GM12891 (cell line): ENCODE data around the gene DPEP1.
A peak's percentile ranks its signal among the peaks of the same experiment; 100 is the strongest.
"Not testable (repeated sequence)": the region's sequence is repeated elsewhere in the genome, so short reads cannot be mapped to it uniquely, and the experiment has no call there.

Experiments
- DNase-seq: peaks from one replicate; pipeline ENCODE4 v3.0.0; 2011; ENCODE audit warnings: low spot score; ENCODE audit not compliant: insufficient read length
- FAIRE-seq: peaks from 2 replicates; lab custom pipeline; 2011; peaks lifted over from hg19 to GRCh38; lab: Jason Lieb, UNC
- PAX5 ChIP-seq: IDR thresholded peaks from 2 replicates; pipeline ENCODE4 v1.6.1; 2011; ENCODE audit warnings: low read length, moderate library complexity, mild to moderate bottlenecking; ENCODE audit not compliant: insufficient read depth, severe bottlenecking
- POLR2A ChIP-seq: IDR thresholded peaks from 2 replicates; pipeline ENCODE4 v1.6.1; 2011; ENCODE audit warnings: low read depth, low read length, control low read depth
- POLR2AphosphoS5 ChIP-seq: IDR thresholded peaks from 2 replicates; pipeline ENCODE4 v1.6.1; 2011; ENCODE audit warnings: low read depth, low read length, control low read depth
- POU2F2 ChIP-seq: IDR thresholded peaks from 2 replicates; pipeline ENCODE4 v1.6.1; 2011; ENCODE audit warnings: low read depth, mild to moderate bottlenecking, control low read depth, low read length, moderate library complexity
- SPI1 ChIP-seq: IDR thresholded peaks from 2 replicates; pipeline ENCODE4 v1.6.1; 2011; ENCODE audit warnings: low read depth, low read length, control low read depth
- TAF1 ChIP-seq: IDR thresholded peaks from 2 replicates; pipeline ENCODE4 v1.6.1; 2011; ENCODE audit warnings: low read depth, low read length, control low read depth

Gene DPEP1

GRCh38 chr16:89633064-89633631, 19.7 kb downstream of the DPEP1 start:
- DNase-seq: no peak
- no peak for TF ChIP-seq POLR2AphosphoS5
- no peak for FAIRE-seq

- DNase-seq, FAIRE-seq: not testable (repeated sequence)
Measured at GRCh38 chr16:89634463-89635385, 21.3 kb downstream of the DPEP1 start.

- TF ChIP-seq POLR2AphosphoS5 (no peak), TAF1 (no peak), POU2F2 (no peak), PAX5 (no peak), POLR2A (no peak), SPI1 (no peak)
- FAIRE-seq (no peak), DNase-seq (no peak)
Measured at GRCh38 chr16:89636663-89637062, 23.2 kb downstream of the DPEP1 start.

GRCh38 chr16:89637379-89637778, 23.9 kb downstream of the DPEP1 start:
- TF ChIP-seq POLR2AphosphoS5: no peak
- TF ChIP-seq PAX5: no peak
- no peak for FAIRE-seq
- no peak for DNase-seq

GRCh38 chr16:89638455-89638854, 25.0 kb downstream of the DPEP1 start:
- FAIRE-seq (no peak), DNase-seq (no peak)
- no peak for TF ChIP-seq POLR2A
- no peak for TF ChIP-seq TAF1
- TF ChIP-seq POLR2AphosphoS5: no peak
- TF ChIP-seq POU2F2: no peak
- TF ChIP-seq SPI1: no peak
- no peak for TF ChIP-seq PAX5

GRCh38 chr16:89639385-89639784, 25.9 kb downstream of the DPEP1 start:
- no peak for TF ChIP-seq TAF1
- no peak for TF ChIP-seq PAX5
- TF ChIP-seq POLR2A: no peak
- no peak for TF ChIP-seq SPI1
- TF ChIP-seq POLR2AphosphoS5: no peak
- no peak for TF ChIP-seq POU2F2
- FAIRE-seq (no peak), DNase-seq (no peak)

GRCh38 chr16:89641458-89642119, 28.1 kb downstream of the DPEP1 start:
- FAIRE-seq (no peak), DNase-seq (no peak)
- TF ChIP-seq TAF1 (no peak), PAX5 (no peak), SPI1 (no peak)

GRCh38 chr16:89642574-89642973, 29.1 kb downstream of the DPEP1 start:
- FAIRE-seq (no peak), DNase-seq (no peak)
- peak; percentile 53; the same call in 1 of the 2 replicates for TF ChIP-seq POLR2AphosphoS5
- TF ChIP-seq SPI1: no peak
- no peak for TF ChIP-seq POLR2A

- DNase-seq (no peak), FAIRE-seq (no peak)
- no peak for TF ChIP-seq SPI1
- TF ChIP-seq TAF1: no peak
- TF ChIP-seq POLR2AphosphoS5: no peak
- TF ChIP-seq POLR2A: peak; percentile 13
- TF ChIP-seq POU2F2: 0 out of 2 replicates have a peak, but pooled peaks have one; percentile 11
- no peak for TF ChIP-seq PAX5
Measured at GRCh38 chr16:89643769-89644300, 30.4 kb downstream of the DPEP1 start.

GRCh38 chr16:89645122-89645521, 31.7 kb downstream of the DPEP1 start:
- no peak for DNase-seq
- TF ChIP-seq TAF1: no peak
- no peak for FAIRE-seq
